NCI-H1092 (cell line): ENCODE results near the gene TWF1.
"Not testable (repeated sequence)": the region's sequence is repeated elsewhere in the genome, so short reads cannot be mapped to it uniquely, and the experiment has no call there.

ENCODE experiments used
- DNase-seq: peaks from one replicate; lab custom pipeline; 2025; lab: John Stamatoyannopoulos, UW

TWF1 gene

DNA sequence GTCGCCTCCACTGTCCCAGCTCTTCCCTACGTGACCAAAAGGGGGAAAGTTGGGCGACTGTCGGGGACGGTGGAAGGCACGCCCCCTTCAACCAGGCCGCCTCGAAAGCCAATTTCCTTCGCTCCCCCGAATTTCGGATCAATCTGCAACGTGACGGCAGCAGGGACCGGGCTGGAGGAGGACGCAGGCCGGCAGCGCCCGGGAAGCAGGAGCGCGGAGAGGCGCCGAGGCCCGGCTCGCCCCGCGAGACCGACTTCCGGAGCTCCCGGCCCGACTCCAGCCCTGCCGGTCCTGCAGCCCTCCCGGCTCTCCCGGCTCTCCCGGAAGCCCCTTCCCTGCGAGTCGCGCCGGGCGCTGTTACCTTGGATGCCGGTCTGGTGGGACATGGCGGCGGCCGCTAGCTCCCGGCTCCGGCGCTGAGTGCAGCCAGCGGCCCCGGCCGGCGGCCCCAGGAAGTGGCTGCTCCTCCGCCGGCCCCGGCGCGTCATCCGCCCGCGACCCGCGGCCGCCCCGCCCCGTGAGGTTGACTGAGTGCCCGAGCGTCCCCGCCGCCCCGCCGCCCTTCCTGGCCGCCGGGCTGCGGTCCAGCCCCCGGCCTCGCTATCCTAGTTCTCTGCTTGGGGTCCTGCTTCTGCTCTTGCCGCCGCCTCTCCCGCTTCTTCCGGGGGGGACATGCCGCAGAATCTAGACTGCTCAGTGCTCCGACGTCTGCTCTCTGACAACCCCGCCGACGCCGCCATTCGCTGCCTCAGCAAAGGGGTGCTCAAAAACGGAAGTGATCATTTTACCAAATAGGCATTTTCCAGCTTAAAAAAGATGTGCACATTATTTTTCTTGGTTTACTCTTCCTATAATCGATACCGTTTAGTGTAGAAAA is at the start of gene TWF1:
TSS of gene TWF1 (minus strand) at position 458 of the 877 bp plus-strand sequence. CDS start at position 386, 72 bp downstream.
- DNase-seq, result peak; percentile 88

DNA sequence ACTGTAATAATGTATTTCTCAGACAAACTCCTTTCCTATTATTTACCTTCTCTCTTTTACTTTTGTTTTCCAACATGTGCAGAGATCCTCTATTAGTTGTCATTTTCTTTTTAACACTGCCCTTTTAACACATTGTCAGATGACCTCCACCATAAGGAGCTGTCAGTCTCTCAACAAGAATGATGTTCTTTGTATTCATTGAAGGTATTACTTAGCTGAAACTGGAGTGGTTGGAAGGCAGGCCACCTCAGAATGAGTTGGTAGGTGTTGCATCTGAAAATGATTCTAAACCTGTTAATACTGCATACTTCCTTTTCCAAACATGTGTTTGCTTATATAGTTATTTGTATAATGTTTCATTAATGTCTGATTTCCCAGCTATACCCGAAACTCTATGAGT is 46.6 kb upstream of the TWF1 start:
- no peak for DNase-seq

DNA sequence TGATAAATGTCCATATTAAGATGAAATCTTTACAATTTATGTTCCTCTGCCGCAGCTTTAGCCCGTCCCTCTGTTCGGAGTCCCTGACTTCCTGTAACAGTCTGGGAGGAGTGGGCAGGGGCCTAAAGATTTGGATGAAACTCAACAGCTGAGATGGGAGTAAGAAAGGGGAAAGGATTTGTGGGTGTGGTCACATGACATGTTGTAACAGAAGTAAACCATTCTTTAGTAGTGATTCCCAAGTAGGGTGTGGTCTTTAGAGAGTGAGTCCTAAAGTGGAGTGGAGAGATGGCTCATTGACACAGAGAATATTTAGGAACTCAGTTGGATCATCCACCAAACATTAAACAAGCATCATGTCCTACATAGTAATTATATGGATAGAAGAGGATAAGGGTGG is 42.7 kb upstream of the TWF1 start:
- DNase-seq, result no peak

DNA sequence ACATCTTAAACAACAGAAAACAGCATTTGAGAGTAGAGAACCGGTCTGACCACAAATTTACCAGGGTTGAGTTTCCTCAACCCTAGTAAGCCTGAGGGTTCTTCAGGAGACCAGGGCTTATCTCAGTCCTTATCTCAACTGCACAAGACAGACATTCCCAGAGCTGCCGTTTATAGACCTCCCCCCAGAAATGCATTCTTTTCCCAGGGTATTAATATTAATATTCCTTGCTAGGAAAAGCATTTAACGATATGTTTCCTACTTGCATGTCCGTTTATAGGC is 42.0 kb upstream of the TWF1 start:
- DNase-seq, result no peak

DNA sequence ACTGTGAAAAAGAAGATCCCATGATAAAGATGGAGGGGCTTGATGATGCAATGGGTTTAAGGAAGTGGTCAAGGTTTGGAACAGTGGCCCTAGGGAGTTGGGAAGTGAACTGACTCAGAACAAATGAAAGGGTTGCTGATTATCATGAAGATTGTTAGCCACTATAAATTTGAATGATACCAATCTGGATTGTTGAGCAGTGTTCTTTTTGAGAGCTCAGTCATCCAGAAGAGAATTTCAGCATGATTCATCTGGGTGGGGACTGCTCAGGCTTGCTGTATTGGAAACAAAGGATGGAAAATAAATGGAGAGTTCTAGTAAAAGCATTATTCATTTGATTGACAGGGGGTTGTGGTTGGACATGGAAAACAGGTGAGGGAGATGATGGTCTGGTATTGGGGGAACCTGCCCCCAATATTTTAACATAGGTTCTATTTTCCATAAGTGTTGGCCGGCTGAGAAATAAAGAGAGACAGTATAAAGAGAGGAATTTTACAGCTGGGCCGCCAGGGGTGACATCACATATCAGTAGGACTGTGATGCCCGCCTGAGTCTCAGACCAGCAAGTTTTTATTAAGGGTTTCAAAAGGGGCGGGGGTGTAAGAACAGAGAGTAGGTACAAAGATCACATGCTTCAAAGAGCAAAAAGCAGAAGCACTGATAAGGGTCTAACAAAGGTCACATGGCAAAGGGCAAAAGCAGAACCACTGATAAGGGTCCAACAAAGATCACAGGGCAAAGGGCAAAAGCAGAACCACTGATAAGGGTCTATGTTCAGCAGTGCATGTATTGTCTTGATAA is 41.5 kb upstream of the TWF1 start:
- not testable (repeated sequence) for DNase-seq

DNA sequence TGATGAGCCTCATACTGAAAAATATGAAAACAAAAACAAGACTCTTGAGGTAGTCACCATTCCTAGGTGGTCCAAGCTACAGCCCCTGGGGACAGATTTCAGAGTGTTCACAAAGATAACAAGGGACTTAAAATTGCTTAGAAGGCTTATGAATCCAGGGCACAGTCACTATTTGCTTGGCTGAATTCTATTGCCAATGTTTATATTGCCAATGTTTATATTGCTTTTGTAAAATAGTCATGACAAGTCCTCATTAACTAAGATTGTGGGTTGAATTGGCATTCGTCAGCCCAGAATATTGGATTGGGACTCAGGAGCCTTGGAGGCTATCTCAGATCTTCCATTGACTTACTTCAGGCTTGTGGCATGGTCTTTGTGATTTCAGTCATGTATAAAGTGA is 36.1 kb upstream of the TWF1 start:
- no peak for DNase-seq

DNA sequence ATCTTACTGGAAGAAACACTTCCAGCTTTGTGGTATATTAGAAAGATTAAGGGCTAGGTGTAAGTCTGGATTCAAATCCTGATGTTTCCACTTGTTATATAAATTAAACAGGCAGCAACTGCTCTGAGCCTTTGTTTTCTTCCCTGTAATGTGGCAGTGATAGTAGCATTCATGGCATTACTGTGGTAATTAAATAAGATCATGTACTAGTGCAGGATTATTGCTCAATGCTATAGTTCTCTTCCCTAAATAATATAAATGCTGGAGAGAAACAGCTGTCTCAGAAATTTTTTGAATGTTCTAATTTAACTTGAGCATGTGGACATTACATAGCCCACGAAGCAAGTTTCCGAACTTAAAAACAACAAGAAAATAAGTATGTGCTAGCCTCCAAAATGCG is 35.1 kb upstream of the TWF1 start:
- DNase-seq, result no peak

DNA sequence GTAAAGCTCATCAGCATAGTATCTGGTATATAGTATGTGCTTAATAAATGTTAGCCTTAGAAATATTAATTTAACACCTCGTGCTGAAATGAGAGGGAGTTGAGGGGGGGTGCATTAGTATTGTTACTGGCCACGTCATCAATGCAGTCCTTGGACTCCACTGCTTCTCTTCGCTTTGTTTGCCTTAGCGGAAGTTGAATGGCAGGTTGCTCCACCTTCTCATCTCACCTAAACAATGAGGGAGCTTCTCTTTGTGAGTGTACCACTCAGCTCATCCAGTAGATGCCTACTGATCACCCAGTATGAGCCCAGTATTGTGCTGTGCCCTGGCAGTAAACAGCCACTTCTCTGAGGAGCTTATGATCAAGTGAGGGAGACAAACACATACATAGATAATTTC is 34.2 kb upstream of the TWF1 start:
- DNase-seq, result no peak

DNA sequence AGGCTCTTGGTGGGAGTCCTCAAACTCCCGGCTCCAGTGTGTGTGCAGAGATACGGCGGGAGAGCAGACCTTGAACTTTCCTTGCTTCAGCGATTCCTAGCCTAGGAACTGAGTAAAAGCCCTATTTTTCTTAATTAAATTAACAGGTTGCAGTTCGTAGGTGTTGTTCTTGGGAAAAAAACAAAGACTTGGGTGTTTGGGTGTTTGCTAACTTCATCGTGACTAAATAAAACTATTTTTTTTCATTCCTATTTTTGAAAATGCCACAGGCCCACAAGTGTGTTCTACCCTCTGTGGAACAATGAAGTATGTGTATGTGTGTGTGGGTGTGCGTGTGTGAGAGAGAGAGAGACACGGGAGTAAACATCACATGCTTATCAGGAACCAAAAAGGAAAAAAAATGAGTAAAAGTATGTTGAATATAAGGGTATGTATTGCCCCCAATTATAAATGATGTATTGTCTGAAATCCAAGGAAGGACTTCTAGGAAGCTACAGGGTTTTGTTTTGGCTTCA is 30.4 kb upstream of the TWF1 start:
- DNase-seq, result no peak

DNA sequence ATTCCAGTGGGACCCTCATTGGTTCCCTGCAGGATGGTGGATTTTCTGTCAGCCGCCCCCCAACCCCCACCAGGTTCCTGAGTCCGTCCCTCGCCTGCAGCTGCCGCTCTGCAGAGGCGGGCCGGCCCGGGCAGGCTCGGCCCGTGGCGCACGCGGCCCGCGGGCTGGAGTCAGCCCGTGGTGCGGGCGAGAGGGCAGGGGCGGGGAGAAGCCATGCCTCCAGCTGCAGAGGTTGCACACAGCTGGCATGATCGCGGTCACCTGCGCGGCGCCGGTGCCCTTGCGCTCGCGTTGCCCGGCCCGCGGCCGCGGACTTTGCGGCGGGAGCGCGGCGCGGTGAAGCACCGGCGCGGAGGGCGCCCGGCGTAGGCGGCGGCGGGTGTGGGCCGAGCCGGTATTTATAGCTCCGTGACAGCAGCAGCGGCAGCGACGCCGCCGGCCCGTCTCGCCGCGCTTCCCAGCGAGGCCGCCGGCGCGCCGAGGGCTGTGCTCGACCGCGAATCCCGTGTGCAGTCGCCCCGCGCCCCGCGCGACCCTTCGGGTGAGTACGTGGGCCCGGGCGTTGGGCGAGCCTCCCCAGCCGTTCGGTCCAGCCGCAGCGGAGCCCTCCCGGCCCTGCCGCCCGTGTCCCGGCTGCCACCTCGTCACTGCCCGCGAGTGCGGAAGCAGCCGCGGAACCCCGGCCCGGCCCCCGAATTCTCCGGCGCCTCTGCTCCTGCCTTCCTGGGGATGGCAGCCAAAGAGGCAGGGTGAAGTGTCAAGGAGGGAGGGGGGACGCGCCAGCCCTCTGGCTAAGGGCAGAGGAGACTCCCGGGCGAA is 29.7 kb upstream of the TWF1 start, which contains the start of gene TMEM117:
TSS of gene TMEM117 (plus strand) at position 426 of the 819 bp plus-strand sequence.
- DNase-seq, result peak; percentile 63

DNA sequence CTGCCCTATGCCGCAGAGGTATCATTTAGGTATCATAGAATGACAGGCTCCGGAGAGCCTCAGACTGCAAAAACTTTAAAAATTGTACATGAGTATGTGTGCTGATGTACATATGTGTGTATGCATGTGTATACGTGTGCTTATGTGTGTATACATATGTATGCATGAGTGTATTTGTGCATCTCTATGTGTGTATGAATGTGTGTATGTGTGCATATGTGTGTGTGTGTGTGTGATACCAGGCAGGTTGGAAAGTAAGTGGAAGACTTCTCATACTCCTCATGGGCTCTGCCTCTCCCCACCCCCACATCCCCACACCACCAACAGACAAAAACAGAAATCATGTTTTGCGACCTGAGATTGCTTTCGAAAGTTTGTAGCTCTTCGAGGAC is 29.1 kb upstream of the TWF1 start:
- DNase-seq, result no peak

DNA sequence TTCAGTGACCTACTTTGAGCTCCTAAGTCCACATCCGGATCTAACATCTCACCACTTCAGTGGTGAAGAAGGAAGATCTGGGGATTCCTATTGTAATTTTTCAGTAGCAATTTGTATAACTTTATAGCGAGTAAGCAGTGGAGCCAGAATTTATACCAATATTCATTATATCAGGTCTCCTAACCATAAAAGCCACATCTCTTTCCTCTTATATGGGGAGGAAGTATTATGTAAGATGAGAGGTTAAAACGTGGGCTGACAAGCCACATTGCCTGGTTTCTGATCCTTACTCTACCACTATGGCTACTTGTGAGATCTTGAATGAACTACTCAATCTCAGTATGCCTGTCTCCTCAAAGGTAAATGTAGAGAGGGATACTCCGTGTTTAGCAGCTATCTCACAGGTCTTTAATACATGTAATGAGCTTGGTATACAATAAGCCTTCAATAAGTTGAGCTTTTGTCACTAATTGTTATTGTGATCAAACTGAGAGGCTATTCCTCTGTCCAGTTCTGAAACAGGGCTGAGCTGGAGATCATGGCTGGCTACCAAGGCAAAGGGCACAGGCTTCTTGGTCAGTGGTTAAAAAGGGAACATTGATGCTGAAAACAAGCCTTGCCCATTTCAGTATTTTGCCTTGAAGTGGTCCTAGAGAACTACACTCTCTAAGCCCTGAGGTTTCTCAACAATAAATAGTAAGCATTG is 26.5 kb upstream of the TWF1 start:
- DNase-seq, result no peak

DNA sequence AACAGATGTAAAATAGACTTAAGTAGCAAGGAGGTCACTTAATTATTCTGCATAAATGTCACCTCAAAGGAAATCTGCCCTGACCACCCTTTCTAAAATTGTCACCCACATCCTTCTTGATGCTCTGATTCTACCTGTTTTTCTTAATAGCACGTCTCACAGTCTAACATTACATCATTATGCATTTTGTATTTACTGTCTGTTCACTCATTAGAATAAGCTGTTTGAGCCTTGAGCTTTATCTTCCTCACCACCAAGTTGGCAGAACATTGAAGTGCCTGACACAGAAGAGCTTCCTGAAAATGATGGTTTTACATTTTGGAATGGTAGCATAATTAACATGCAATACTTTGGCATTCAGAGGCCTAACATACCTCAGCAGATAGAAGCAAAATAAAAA is 21.0 kb upstream of the TWF1 start:
- DNase-seq, result no peak

DNA sequence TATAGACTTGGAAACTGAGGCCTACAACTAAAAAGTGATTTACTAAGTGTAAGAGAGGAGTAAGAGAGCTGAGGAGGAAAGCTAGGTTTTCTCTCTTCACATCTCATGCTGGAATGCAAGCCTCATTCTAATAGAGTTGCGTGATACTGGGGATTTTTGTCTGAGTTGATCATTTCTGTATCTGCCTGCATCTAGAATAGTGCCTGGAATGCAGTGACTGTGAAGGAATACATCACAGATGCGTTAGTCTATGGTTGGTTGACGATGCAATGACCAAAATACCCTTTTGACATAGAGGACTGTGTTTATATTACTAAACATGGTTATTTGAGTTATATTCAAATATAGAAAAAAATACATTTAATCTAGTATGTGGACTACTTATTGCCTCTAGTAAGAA is 20.6 kb upstream of the TWF1 start:
- DNase-seq, result no peak

DNA sequence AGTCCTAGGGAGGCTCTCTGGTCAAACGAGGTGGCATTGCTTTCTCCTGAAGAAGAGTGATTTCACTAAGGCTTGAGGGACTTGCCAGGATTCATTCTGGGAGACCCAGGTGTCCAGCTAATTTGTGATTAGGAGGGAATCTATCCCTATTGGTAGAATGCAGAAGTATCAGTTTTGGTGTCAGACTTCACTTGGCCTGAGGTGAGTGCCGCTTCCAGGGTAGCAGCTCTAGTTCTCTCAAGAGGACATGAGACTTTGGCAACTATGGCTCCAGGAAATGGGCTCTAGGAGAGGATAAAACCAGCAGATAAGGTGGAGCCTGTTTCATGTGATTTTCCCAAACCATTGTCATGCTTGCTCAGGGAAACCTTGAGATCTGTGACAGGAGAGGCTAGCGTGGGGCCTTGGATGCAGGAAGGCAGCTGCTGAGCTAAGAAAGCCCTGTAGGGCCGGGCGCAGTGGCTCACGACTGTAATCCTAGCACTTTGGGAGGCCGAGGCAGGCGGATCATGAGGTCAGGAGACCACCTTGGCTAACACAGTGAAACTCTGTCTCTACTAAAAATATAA is 18.2 kb upstream of the TWF1 start:
- DNase-seq, result no peak

DNA sequence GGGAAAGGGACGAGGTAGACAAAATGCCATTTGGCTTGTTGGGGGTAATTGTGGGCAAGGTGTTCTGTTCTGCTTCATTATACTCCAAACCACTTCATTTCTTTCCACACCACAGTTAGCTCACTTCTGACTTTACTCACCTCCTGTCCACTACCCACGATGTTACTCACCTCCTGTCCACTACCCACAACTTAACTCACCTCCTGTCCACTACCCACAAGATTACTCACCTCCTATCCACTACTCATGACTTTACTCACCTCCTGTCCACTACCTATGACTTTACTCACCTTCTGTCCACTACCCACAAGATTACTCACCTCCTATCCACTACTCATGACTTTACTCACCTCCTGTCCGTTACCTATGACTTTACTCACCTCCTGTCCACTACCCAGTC is 10.1 kb upstream of the TWF1 start:
- no peak for DNase-seq

DNA sequence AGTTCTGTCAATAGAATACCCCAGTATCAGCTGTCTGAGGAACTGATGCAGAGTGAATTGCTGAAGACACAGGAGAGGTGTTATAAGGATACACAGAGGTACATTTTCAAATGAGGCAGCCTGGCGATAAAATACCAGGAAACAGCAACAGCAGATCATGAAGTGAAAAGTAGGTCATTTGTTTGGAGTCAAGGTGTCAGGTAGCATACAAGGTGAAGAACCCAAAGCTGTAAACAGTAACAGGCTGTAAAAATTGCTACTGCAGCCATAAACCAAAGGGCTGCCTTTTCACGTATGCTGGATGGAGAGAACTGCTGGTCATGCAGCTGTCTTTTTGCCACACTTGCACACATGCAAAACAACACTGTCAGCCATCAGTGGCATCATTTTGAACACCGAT is 9.3 kb upstream of the TWF1 start:
- no peak for DNase-seq

DNA sequence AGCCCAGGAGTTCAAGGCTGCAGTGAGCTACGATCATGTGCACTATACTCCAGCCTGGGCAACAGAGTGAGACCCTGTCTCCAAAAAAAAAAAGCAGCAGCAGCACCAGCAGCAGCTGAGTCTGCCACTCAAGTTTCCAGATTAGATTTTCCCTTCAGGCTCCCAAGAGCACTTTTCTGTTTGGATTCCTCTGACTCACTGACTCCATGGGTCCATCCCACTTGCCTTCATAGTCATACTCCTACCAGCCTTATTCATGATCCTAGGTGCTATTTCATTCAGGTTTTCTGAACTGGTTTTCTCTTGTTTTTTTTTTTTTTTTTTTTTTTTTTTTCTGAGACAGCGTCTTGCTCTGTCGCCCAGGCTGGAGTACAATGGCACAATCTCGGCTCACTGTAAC is 6.8 kb upstream of the TWF1 start:
- DNase-seq, result no peak

DNA sequence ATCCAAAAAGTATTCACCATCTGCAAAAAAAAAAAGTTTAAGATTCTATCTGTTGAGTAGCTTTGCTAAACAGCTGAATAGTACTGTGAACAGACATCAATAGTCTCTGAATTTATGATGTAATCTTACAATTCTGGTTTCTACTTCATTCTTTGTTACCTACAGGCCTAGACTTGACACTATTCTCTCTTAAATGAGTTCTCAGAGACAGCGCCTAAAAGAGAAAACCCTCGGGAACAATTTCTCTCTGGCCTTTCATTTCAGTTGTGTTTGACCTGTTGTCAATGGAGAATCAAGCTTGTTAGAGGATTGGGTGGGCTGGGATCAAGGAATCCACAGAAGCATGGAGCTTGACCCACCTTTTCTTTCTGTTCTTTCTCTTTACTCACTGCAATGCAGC is 5.9 kb upstream of the TWF1 start:
- DNase-seq, result no peak

DNA sequence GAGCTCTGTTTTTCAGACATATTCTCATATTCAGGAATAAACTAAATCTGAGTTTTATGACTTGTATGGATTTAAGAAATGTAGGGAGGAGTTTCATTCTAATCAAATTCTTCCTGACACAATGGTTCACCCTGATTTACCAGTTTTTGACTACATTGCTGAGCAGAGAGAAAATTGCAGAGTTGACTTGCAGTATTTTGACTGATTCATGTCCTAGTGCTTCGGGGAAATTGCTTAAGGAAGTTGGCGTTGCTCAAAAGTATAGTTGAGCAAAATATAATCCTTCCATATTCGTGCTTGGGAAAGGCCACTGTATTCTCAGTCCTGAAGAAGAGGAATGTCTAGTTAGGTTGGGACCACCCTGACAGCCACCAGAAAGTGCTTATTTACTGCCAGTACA is 1.3 kb upstream of the TWF1 start:
- DNase-seq, result no peak

DNA sequence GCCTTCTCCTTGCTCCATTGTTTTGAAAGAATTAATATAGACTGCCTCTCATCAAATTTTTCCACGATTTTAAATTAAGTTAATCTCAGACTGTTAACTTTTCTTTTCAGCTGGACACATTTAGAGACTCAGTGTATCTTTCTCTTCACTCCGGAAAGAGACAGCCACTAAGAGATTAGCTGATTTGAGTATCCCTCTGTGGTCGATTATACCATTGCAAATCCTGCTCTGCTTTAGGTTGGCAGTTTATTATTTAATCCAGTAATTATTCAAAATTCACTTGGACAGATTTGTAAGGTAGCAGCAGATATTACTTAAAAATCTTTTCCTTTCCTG is 588 bp upstream of the TWF1 start:
- no peak for DNase-seq
